AG10803 (cell line): ENCODE results near the gene ATP4A.
A peak's percentile ranks its signal among the peaks of the same experiment; 100 is the strongest.

ENCODE experiments used
- DNase-seq: peaks from one replicate; pipeline ENCODE4 v3.0.0; 2010; ENCODE audit warnings: low read depth
- H3K4me3 ChIP-seq: 2 replicates; pipeline ENCODE4 v1.5.1; 2011; ENCODE audit warnings: mild to moderate bottlenecking, low read length, control low read depth
- TF ChIP-seq, protein P1 (sequence below): conservative IDR thresholded peaks from 2 replicates; pipeline ENCODE4 v1.5.1; 2011; ENCODE audit warnings: mild to moderate bottlenecking, low read length, control low read depth, inconsistent platforms

ATP4A gene

DNA sequence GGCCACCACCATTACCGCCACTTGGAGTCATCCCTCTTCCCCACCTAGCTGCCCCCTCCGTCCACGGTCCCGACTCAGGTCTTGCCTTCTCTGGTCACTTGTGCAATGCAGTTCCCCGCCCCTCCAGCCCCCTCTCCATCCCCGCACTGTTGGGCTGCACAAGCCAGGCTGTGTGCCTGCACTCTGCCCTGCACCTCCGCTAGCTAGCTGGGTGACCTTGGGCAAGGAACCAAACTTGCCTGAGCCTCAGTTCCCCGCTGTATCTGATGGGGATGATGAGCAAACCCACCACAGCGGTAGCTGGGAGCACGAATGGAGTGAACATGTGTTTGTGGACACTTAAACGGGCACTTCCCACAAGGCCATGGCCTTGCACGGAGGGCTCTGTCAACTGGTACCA lies 23.6 kb downstream of the ATP4A start:
- TF ChIP-seq, protein P1, sequence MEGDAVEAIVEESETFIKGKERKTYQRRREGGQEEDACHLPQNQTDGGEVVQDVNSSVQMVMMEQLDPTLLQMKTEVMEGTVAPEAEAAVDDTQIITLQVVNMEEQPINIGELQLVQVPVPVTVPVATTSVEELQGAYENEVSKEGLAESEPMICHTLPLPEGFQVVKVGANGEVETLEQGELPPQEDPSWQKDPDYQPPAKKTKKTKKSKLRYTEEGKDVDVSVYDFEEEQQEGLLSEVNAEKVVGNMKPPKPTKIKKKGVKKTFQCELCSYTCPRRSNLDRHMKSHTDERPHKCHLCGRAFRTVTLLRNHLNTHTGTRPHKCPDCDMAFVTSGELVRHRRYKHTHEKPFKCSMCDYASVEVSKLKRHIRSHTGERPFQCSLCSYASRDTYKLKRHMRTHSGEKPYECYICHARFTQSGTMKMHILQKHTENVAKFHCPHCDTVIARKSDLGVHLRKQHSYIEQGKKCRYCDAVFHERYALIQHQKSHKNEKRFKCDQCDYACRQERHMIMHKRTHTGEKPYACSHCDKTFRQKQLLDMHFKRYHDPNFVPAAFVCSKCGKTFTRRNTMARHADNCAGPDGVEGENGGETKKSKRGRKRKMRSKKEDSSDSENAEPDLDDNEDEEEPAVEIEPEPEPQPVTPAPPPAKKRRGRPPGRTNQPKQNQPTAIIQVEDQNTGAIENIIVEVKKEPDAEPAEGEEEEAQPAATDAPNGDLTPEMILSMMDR: no peak
- H3K4me3 ChIP-seq: no peak overlapping the region
- DNase-seq: no peak

DNA sequence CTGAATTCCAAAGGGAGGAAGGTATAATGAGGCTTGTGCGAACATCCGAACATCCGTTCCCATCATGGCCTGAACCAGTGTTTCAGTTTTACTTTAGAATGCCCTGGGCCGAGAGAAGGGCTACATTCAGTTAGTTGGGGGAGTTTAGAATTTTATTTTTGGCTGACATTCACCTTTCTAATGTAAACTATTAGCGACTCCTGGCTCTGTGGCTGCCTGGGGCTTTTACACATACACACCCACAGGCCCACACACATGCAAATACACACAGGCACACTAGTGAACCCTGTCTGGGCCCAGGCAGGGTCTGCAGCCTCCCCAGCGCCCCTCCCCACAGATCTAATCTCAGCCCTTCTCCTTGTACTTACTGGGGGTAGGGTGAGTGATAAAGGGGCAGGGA lies 24.1 kb downstream of the ATP4A start:
- DNase-seq: no peak
- TF ChIP-seq, protein P1: no peak
- no peak overlapping the region for H3K4me3 ChIP-seq

DNA sequence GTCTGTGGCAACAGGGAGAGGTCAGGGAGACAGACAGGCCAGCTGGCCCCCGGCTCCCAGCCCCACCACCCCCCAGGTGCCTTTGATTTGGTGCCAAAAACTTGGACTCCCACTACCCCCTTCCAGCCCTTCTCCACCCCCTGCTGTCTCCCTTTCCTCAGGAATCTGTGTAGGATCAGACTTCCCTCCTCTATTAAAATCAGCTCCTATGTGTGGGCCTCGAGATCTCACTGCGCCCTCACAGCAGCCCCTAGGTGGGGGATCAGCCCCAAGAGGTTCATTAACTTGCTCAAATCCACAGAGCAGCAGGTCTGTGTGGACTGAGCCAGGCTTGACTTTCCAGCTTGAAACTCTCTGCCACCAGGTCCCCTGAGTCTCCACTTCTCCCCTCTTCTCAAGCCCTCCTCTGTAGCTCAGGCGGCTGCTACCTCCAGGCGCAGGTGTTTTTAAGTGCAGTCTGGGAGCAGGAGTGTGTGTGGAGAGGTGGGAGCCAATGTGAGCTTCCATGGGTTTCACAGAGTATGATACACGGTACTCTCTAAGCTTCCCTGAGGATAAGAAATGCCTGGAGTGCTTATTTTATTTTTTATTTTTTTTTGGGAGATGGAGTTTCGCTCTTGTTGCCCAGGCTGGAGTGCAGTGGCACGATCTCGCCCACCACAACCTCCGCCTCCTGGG lies 28.5 kb downstream of the ATP4A start:
- no peak for DNase-seq
- TF ChIP-seq, protein P1: no peak
- no peak overlapping the region for H3K4me3 ChIP-seq

DNA sequence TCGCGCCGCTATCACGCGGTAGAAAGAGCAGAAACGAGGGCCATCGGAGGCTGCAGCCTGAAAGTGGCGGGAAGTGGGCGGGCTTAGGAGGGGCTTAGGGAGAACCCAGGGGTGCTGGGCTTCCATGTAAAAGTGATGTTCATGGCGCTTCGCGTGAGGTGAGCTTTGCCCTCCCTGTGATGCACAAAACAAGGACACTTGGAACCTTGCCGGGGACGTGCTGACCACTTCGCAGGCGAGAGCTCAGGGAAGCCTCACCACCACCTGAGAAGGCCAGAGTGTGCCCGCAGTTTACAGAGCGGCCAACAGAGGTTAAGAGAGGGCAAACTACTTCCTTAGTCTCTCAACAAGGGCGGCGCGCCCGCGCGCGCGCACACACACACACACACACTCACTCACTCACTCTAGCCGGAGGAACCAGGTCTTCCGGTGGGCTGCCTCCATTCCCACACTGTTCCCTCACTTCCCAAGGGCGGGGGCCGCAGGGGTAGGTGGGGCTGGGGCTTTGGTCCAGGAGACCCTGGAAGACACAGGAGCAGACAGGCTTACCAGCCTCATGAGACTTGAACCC lies 29.6 kb downstream of the ATP4A start:
- TF ChIP-seq, protein P1: no peak
- peak; percentile 48 for DNase-seq
- H3K4me3 ChIP-seq: no peak overlapping the region

DNA sequence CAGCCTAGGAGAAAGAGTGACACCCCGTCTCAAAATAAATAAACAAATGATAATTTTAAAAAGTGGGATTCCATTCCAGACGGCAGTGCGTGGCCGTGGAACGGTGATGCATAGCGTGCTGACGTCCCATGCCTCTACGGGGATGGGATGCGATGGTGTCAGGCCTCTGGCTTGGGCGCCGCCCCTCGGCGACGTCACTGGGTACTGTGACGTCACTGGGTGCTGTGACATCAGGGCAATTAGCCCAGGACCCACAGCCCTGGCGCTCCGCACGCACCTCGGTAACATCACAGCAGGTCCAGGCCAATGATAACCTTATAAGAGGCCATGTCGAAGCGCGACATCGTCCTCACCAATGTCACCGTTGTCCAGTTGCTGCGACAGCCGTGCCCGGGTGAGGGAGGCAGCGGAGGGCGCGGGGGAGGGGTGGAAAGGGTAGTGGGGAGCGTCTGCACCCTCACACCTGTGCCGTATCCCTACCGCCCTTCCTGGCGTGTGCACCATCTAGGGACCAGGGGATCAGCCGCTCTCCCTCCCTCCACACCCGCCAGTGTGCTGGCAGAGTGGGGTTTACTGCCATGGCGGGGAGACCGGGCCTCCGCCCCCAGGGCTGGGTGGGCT lies 30.1 kb downstream of the ATP4A start, which contains the start of gene GAPDHS:
Gene GAPDHS, plus strand, starts transcription at position 256 of the 621 bp plus-strand sequence. Its CDS starts 72 bp downstream, at position 328.
- no peak within 1 kb of the TSS for H3K4me3 ChIP-seq
- DNase-seq: no peak
- TF ChIP-seq, protein P1: no peak

DNA sequence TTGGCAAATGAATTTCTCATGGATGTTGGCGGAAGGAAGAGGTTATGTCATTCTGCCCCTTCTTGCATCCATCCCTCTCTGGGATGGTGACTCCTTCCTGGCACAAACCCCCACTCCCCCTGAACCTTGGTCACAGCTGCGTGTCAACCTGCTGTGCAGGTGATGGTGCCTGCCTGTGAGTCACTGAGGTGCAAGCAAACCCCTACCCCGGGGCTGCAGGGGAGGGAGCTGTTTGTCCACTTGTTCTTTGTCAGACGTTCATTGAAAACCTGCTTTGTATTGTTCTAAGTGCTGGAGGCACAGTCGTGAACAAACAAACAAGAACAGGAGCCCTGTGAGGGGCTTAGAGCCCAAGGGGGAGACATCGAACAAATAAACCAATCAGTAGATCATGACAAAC lies 32.2 kb downstream of the ATP4A start:
- TF ChIP-seq, protein P1: no peak
- H3K4me3 ChIP-seq: no peak overlapping the region
- no peak for DNase-seq
